Stimulated activated CD8-positive, alpha-beta memory T cell treated with anti-CD3 and anti-CD28 coated beads, Interleukin-12 subunit alpha, Interleukin-12 subunit beta, amount 100 ng/mL, for 1 hour (primary cell): Measurements from ENCODE around the gene ATOH7.
"Not testable (repeated sequence)": the region's sequence is repeated elsewhere in the genome, so short reads cannot be mapped to it uniquely, and the experiment has no call there.

Experiments used
- DNase-seq: peaks from one replicate; pipeline ENCODE4 v3.0.0-alpha.2; 2020; ENCODE audit warnings: low read depth

Gene ATOH7

DNA sequence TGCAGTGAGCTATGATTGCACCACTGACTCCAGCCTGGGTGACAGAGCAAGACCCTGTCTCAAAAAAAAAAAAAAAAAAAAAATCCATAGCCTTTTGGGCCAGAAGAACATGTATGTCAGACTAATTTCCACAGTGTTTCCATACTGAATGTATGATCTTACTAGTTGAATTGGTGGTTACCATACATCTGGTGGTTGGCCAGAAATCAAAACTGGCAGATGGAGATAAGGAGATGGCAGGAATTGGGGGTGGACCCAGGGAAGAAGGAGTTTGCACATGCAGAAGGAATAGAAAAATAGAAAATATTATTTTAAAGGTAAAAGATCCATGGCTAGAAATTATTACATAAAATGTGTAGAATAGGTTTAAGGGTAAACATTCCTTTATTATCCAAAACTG is 3.7 kb upstream of the ATOH7 start:
- no peak for DNase-seq

DNA sequence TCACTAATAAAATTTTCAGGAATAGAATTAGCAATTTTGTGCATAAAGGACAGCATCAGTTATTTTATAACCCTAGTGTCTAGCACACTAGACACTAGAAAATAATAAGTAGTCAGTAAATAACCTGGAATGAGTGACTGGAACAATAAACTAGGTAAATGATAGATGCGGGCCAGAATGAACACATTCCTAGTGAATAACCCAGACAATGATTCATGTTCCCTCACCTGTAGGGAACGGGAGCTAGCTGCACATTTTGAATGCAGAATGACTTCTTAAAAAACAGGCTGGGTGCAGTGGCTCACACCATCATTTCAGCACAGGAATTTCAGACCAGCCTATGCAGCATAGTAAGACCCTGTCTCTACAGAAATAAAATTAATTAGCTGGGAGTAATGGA is 3.2 kb upstream of the ATOH7 start:
- no peak for DNase-seq

DNA sequence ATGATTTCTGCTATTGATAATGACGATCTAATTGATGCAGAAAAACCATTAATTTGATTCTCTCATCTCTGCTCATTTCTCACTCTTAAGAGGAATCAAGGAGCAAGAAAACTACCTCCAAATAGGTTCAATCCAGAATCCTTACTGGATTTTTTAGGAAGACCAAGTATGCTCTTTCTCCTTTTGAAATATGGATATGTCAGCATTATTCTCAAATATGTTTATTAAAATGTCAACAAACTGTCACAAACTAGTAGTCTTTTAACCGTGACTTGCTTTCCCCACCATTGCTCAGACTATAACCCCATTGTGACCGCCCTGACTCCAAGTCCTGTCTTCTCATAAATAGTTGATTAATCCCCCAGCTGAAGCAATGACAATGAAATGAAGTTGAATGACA is 1.1 kb upstream of the ATOH7 start:
- no peak for DNase-seq

DNA sequence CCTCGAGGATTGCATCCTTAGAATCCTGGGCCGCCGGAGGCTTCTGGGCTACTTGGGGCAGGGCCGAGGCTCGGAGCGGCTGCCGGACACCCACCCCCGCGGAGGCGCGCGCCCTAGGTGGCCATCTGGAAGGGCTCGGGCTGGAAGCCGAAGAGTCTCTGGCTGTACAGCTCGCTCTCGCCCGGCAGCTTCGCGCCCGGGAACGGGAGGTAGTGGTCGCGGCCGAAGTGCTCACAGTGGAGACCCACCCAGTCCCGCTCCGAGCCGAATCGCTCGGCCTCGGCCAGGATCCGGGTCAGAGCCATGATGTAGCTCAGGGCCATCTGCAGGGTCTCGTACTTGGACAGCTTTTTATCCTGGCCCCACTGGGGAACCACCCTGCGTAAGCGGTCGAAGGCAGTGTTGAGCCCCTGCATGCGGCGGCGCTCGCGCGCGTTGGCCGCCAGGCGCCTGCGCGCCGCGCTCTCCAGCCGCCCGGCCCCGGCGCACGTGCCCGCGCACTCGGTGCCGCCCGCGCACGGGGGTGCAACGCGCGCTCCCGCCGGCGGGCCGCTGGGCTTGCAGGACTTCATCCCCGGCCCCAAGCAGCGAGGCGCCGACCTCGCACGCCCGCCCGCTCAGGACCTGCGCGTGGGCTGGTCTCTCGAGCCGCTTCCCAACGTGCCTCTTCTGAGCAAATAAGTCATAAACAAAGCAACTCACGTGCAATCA is 652 bp downstream of the ATOH7 start:
- no peak for DNase-seq

DNA sequence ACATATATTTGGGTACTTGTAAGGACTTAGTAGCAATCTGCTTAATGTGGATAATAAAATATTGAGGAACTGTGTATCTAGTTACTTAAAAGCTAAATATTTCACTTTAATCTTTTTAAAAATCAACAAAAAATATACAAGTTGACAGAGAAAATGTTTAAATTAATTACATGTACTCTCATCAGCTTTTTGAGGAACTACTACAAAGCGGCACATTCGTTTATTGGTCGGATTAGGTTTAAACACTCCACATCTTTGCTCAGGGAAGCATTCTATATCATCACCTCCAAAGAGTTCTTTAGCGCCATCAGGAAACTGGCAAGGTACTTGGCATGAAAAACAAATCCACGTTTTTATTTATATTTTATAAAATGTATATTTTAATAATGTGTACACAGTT is 1.6 kb downstream of the ATOH7 start:
- no peak for DNase-seq

DNA sequence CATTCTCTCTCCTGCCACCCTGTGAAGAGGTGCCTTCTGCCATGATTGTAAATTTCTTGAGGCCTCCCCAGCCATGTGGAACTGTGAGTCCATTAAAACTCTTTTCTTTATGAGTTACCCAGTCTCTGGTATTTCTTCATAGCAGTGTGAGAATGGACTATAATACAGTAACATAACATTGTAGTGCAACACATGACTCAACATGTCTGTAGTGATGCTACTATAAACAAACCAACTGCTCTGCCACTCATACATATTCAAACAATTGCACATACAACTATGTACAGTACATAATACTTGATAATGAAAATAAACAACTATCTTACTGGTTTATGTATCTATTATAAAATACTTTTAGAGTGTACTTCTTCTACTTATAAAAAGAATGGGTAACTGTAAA is 7.1 kb downstream of the ATOH7 start:
- DNase-seq = no peak

DNA sequence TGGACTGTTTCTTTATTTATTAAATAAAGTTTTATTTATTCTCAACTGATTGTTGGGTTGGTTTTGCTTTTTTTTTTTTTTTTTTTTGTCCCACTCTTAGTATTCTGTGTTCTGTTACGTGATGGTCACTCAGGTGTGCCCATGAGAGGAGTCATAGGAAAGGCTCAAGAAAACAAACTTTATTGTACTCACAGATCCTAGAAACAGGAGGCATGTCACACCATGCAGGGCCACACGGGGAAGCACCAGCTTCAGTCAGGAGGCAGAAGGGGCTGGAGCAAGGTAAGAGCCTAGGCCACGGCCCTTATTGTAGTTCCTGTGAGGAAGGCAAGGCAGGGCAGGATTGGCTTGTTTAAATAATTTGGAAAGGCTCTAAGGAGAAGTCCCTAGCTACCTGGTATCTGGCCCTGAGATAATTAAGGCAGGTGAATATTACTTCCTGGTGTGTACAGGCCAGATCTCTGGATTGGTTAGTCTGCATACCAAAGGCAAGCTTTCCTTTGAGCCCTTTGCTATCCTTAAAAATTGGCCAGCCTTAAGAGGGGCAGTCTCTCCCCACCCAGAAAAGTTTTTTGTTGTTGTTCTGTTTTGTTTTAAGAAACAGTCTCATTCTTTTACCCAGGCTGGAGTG is 8.3 kb downstream of the ATOH7 start:
- DNase-seq = no peak

DNA sequence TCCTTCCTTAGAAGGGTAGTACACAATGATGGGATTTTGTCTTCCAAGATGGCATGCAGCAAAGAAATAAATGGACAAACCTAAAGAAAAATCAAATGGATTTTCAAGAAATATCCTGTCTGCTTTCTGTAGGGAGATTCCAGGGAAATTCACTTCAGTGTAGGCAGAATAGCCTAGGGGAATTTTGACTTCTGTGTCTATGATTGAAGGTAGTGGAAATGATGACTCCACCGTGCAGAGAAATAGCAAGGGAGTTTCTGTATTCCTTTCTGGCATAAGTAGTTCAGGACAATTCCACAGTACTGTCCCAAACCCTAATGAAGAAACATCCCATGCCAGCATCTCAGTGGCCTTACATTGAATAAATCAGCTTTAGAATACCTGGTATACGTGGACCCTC is 9.5 kb downstream of the ATOH7 start:
- DNase-seq = no peak

DNA sequence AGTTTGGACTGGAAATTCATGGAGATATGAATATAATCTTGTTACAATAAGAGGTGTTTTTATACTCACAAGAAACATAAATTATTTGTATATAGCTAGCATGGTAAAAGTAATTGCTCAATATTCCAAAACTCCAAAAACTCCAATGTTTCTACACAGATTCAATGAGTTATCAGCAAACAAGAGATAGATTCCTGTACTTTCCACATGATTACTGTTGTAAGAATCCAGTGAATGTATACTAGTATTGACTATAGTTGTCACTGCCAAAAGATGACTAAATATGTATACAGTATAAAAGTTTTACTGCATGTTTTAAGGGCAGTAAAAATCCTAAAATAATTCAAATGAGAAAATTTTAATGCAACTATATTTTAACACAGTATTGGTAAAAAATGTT is 10.7 kb downstream of the ATOH7 start:
- no peak for DNase-seq

DNA sequence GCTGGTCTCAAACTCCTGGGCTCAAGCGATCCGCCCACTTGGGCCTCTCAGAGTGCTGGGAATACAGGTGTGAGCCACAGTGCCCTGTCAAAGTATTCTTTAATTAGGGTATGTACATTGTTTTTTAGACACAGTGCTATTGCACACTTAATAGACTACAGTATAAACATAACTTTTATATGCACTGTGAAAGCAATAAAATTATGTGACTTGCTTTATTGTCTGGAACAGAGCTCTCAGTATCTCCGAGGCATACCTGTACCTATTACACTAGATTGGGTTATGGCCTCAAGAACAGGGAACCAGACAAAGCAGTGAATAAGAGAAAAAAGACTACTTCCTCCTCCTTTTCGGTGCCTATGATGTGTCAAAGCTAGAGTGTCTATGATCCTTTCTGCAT is 13.1 kb downstream of the ATOH7 start:
- no peak for DNase-seq

DNA sequence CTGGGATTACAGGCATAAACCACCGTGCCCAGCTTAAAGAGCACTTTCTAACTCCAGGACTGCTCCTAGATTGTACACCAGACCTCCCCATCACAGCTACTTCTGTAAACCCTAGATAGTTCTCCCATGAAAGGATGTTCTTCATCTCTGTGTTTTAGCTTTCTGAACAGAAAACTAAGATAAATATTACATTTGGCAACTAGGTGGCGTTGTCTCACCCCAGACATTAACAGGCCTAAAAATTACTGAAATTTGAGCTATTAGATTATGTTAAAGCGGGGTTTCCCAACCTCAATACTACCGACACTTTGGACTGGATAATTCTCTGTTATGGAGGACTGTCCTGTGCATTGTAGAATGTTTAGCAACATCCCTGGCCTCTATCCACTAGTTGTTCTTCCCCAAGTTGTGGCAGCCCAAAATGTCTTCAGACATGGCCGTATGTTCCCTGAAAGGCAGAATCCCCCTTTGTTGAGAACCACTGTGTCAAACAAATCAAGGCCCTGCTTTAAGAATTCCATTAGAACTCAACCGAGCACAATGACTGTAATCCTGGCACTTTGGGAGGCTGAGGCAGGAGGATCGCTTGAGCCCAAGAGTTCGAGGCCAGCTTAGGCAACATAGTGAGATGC is 19.1 kb downstream of the ATOH7 start:
- DNase-seq = no peak

DNA sequence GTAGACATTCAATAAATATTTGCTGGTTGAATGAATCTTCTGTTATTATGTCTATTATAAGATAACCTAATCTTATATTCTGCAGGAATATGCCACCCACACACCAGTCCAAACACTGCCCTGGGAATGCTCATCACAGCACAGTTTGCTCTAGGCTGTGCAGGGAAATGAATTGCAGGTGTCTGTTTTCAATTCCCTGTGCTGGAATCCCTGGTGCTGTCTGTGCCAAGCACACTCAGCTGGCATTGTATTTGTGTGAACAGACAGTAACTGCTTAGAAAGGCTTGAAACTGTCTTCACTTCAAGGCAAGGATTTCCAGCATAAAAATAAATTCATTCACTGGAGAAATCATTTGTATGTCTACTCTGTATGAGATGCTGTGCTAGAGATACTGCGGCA is 20.2 kb downstream of the ATOH7 start:
- DNase-seq = no peak

DNA sequence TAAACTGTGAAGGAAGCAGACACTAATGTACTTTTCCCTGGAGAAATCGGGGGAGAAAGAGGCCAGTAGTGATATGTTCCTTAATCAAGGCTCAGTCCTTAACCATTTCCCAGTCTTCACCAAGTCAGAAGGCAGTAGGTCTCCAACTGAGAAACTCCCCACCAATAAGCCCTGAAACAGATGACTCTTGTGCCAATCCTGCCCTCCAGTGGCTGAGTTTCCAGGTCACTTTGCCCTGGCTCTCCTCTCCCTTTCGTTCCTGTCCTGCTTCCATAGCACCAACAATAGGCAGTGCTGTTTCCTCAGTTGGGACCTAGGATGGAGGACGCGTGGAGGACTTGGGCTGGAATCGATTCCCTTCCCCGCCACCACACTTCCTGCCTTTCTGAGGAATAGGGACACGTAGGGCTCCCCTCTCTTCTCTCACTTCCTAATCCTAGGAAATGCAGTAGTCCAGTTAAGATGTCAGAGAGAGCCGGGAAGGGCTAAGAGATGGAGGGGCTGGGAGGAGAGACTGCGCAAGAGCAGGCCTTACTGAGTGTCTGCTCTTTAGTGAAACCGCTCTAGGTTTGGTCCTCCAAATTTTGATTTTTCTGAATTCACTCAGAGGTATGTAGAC is 23.4 kb downstream of the ATOH7 start:
- no peak for DNase-seq

DNA sequence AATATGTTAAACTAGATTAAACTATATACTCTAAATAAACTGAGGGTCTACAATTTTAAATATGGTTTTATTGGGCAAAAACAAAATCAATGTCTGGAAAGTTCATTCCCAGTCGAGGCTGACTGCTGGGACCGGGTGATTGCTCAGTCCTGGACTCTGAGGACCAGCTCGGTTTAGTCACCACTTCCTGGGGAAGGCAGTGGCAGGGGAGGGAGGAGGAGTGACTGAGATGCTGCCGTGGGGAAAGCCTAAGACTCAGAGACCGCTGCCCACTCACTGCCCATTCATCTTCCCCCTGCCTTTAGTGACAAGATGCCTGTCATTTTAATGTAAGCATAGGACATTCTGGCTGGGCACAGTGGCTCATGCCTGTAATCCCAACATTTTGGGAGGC is 29.0 kb downstream of the ATOH7 start:
- no peak for DNase-seq

DNA sequence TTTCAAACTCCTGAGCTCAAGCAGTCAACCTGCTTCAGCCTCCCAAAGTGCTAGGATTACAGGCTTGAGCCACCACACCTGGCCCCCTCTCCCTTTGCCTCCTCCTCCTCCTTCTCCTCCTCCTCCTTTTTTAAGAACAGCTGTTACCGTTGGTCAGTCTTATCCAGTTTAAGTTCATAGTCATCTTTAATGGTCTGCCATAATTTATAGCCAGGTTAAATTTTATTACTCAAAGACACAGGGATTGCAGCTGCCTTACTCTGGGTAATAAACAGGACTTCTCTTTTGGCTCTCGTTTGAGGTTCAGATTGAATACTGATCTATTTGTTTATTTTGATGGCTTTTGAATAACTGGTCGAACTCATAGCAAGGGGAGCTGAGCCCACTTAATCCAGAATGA is 35.2 kb downstream of the ATOH7 start:
- DNase-seq = no peak

DNA sequence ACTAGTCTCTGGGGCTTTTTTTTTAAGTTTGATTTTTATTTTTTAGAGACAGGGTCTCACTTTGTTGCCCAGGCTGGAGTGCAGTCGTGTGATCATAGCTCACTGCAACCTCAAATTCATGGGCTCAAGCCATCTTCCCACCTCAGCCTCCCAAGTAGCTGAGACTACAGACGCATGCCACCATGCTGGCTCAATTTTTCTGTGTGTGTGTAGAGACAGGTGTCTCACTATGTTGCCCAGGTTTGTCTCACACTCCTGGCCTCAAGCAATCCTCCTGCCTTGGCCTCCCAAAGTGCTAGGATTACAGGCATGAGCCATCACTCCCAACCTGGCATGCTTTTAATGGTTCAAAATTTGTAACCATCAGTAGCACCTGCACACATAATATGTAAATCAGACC is 36.1 kb downstream of the ATOH7 start:
- DNase-seq = not testable (repeated sequence)

DNA sequence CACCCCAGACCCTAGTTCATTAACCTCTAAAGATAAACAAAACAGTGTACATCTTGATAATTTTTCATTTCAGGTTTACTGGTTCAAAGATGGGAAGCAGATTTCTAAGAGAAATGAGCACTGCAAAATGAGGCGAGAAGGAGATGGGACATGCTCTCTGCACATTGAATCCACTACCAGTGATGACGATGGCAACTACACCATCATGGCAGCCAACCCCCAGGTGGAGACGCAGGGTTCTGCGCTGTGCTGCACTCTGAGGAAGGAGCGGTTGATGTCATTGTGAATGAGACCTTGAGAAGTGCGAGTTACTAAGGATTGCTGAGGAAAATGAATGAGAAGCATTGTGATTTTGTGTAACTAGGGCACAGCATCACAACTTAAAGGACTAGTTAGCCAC is 37.6 kb downstream of the ATOH7 start:
- no peak for DNase-seq

DNA sequence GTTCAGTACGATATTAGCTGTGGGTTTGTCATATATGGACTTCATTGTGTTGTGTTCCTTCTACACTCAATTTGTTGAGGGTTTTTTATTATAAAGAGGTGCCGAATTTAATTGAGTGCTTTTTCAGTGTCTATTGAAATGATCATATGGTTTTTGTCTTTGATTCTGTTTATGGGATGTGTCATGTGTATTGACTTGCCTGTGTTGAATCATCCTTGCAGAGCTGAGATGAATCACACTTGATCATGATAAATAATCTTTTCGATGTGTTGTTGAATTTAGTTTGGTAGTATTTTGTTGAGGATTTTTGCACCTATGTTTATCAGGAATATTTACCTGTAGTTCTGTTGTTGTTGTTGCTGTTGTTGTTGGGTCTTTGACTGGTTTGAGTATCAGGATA is 39.8 kb downstream of the ATOH7 start:
- no peak for DNase-seq

DNA sequence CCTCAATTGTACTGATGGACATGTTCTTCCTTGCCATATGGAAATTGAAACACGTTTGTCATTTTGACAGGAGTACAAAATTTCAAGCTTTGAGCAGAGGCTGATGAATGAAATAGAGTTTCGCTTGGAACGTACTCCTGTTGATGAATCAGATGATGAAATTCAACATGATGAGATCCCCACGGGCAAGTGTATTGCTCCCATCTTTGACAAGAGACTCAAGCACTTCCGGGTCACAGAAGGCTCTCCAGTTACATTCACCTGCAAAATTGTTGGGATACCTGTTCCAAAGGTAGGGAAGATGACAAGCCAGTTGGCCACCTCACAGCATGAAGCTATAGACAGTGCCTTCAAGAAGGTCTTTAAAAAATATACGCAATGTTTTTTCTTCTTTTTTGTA is 43.1 kb downstream of the ATOH7 start:
- DNase-seq = no peak

DNA sequence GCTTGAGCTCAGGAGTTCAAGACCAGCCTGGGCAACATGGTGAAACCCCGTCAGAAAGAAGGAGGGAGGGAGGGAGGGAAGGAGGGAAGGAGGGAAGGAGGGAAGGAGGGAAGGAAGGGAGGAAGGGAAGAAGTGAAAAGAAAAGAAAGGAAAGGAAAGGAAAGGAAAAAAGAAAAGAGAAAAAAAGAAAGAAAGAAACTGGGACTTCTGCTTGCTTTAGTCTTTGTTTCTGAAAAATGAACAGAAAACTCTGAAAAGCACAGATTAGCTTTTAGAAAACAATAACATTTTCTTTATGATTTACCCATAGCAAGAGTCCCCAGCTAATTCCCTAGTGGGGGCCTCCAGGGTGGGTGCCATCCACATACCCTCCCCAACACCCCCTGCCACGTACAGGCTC is 46.8 kb downstream of the ATOH7 start:
- no peak for DNase-seq

DNA sequence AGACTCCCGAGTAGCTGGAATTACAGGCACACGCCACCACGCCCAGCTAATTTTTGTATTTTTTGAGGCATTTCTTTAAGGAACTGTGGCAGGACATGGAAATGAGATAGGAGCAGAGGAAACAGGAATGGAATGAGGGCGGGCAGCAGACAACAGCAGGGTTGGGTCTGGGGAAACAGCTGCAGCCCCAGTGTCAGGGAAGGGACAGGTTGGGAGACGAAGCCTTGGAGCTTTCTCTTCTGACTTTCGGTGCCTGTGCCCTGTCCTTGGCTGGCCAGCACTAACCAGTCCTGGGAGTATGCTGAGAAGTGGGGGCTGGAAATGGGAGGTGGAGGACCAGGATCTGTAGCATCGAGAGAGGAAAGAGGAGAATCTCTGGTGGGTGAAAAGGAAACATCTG is 47.4 kb downstream of the ATOH7 start:
- no peak for DNase-seq
